GM10266 (cell line): ENCODE results near the gene C5.

ENCODE experiments used
- DNase-seq: peaks from one replicate; pipeline ENCODE4 v3.0.0; 2012; ENCODE audit errors: extremely low spot score
- CTCF ChIP-seq: IDR thresholded peaks from 2 replicates; pipeline ENCODE4 v1.5.1; 2012; ENCODE audit warnings: mild to moderate bottlenecking, low read depth; ENCODE audit not compliant: control insufficient read depth, insufficient read depth; ENCODE audit errors: missing control alignments

C5 gene

GRCh38 chr9:120936764-120937122 lies 113.3 kb downstream of the C5 start:
- no peak for TF ChIP-seq CTCF
- no peak for DNase-seq

GRCh38 chr9:120936011-120936763 lies 113.9 kb downstream of the C5 start:
- TF ChIP-seq CTCF: peak; percentile 95
- DNase-seq: peak; percentile 74

GRCh38 chr9:120935383-120935857 lies 114.7 kb downstream of the C5 start:
- TF ChIP-seq CTCF: no peak
- DNase-seq: no peak

GRCh38 chr9:120934281-120934680 lies 115.8 kb downstream of the C5 start:
- no peak for DNase-seq
- no peak for TF ChIP-seq CTCF

- DNase-seq: no peak
- no peak for TF ChIP-seq CTCF
These were observed 116.6 kb downstream of the C5 start for GRCh38 chr9:120933310-120934055.

GRCh38 chr9:120932086-120932823 lies 117.8 kb downstream of the C5 start:
- no peak for TF ChIP-seq CTCF
- DNase-seq: no peak
